IMR-90 (cell line): Measurements from ENCODE around the gene NCKAP5.

Experiments
- CEBPB ChIP-seq: IDR thresholded peaks from 2 replicates; pipeline ENCODE4 v1.6.1; 2012; ENCODE audit warnings: low read depth, low read length, improper control_type of control experiment
- CTCF ChIP-seq: conservative IDR thresholded peaks from 2 replicates; pipeline ENCODE4 v1.5.1; 2012; ENCODE audit warnings: mild to moderate bottlenecking, low read depth, low read length, improper control_type of control experiment
- NFE2L2 ChIP-seq: fragments of 150-350 bp; IDR thresholded peaks from 2 replicates; pipeline ENCODE4 v1.6.1; 2016; ENCODE audit warnings: low read depth, mild to moderate bottlenecking, low read length
- POLR2A ChIP-seq: IDR thresholded peaks from 2 replicates; pipeline ENCODE4 v1.6.1; 2012; ENCODE audit warnings: mild to moderate bottlenecking, low read depth, low read length
- RCOR1 ChIP-seq: IDR thresholded peaks from 2 replicates; pipeline ENCODE4 v1.6.1; 2012; ENCODE audit warnings: mild to moderate bottlenecking, low read length, improper control_type of control experiment; ENCODE audit not compliant: insufficient replicate concordance

GRCh38 chr2:133157141-133157540 is 411.1 kb downstream of the NCKAP5 start:
- no peak for TF ChIP-seq POLR2A
- 0 out of 2 replicates have a peak, but pooled peaks have one; percentile 13 for TF ChIP-seq CTCF
- no peak for TF ChIP-seq RCOR1
- TF ChIP-seq NFE2L2, result no peak
- no peak for TF ChIP-seq CEBPB
